Endothelial cell of hepatic sinusoid (primary cell): Measurements from ENCODE around the gene PARS2.

Experiments
- in situ Hi-C: cut with HindIII; loops from 2 replicates; pipeline ENCODE4 v1.10.0; 2017; ENCODE audit warnings: low sequenced_read_pairs

Gene PARS2

GRCh38 chr1:54800041-54800898 is 35.9 kb upstream of the PARS2 start:
- in situ Hi-C loops: no loop called here

- in situ Hi-C loops: no loop called here
Observed at GRCh38 chr1:54798769-54799641, 34.7 kb upstream of the PARS2 start.

- in situ Hi-C loops: no loop called here
Observed at GRCh38 chr1:54798206-54798605, 33.9 kb upstream of the PARS2 start.

GRCh38 chr1:54796902-54797301 is 32.6 kb upstream of the PARS2 start:
- in situ Hi-C loops: no loop called here

- in situ Hi-C loops: no loop called here
Observed at GRCh38 chr1:54795841-54796468, 31.6 kb upstream of the PARS2 start.

- in situ Hi-C loops: no loop called here
Observed at GRCh38 chr1:54795356-54795665, 31.0 kb upstream of the PARS2 start.

- in situ Hi-C loops: no loop called here
Observed at GRCh38 chr1:54794451-54795355, 30.4 kb upstream of the PARS2 start.

- in situ Hi-C loops: no loop called here
Observed at GRCh38 chr1:54792686-54793282, 28.5 kb upstream of the PARS2 start.

- in situ Hi-C loops: no loop called here
Observed at GRCh38 chr1:54791880-54792522, 27.7 kb upstream of the PARS2 start.

GRCh38 chr1:54788459-54788858 is 24.1 kb upstream of the PARS2 start:
- in situ Hi-C loops: no loop called here

GRCh38 chr1:54787604-54788003 is 23.3 kb upstream of the PARS2 start:
- in situ Hi-C loops: no loop called here

- in situ Hi-C loops: no loop called here
Observed at GRCh38 chr1:54786778-54787177, 22.5 kb upstream of the PARS2 start.

GRCh38 chr1:54784066-54784465 is 19.7 kb upstream of the PARS2 start:
- in situ Hi-C loops: no loop called here

- in situ Hi-C loops: no loop called here
Observed at GRCh38 chr1:54782588-54782987, 18.3 kb upstream of the PARS2 start.

- in situ Hi-C loops: no loop called here
Observed at GRCh38 chr1:54782156-54782555, 17.8 kb upstream of the PARS2 start.

GRCh38 chr1:54781023-54781723 is 16.9 kb upstream of the PARS2 start:
- in situ Hi-C loops: no loop called here

- in situ Hi-C loops: no loop called here
Observed at GRCh38 chr1:54777431-54777830, 13.1 kb upstream of the PARS2 start.

- in situ Hi-C loops: no loop called here
Observed at GRCh38 chr1:54777011-54777410, 12.7 kb upstream of the PARS2 start.
